ENCODE data around the gene PSME1. TPM values are rescaled to one million over a fixed set of nuclear protein-coding genes. Genes with fewer than 3 reads are reported as not detected.

Gene PSME1
- total RNA-seq, 1 donor: 218 TPM

GRCh38 chr14:24145219-24145618 lies 9.2 kb downstream of the PSME1 start:
- no peaks in the 10 kb centered on the region for H3K27me3 ChIP-seq (ENCODE audit: insufficient read depth, low read length)
- peaks cover 55% of the 10 kb centered on the region for H3K4me1 ChIP-seq (ENCODE audit: insufficient read depth, low read length)
- peak overlapping the region; percentile 94 for H3K4me3 ChIP-seq (ENCODE audit: low read length)
- H3K9me3 ChIP-seq (ENCODE audit: low read depth, low read length): no peaks in the 10 kb centered on the region

GRCh38 chr14:24145690-24146452 lies 9.9 kb downstream of the PSME1 start:
- no peaks in the 10 kb centered on the region for H3K27me3 ChIP-seq (ENCODE audit: insufficient read depth, low read length)
- peaks cover 48% of the 10 kb centered on the region for H3K4me1 ChIP-seq (ENCODE audit: insufficient read depth, low read length)
- peak overlapping the region; percentile 94 for H3K4me3 ChIP-seq (ENCODE audit: low read length)
- no peaks in the 10 kb centered on the region for H3K9me3 ChIP-seq (ENCODE audit: low read depth, low read length)

GRCh38 chr14:24146453-24146977 lies 10.5 kb downstream of the PSME1 start, which contains the start of gene PSME2:
TSS of gene PSME2 (minus strand) at chr14:24146610. CDS start at chr14:24146581, 29 bp downstream.
- no peaks in the 10 kb centered on the region for H3K9me3 ChIP-seq (ENCODE audit: low read depth, low read length)
- peak within 1 kb of the TSS; percentile 94 for H3K4me3 ChIP-seq (ENCODE audit: low read length)
- H3K4me1 ChIP-seq (ENCODE audit: insufficient read depth, low read length): peaks cover 47% of the 10 kb centered on the region
- no peaks in the 10 kb centered on the region for H3K27me3 ChIP-seq (ENCODE audit: insufficient read depth, low read length)

GRCh38 chr14:24146978-24147760 lies 11.2 kb downstream of the PSME1 start, which contains the start of gene RNF31:
TSS of gene RNF31 (plus strand) at chr14:24147498. CDS start at chr14:24147699, 201 bp downstream.
- H3K4me1 ChIP-seq (ENCODE audit: insufficient read depth, low read length): peaks cover 42% of the 10 kb centered on the region
- H3K27me3 ChIP-seq (ENCODE audit: insufficient read depth, low read length): no peaks in the 10 kb centered on the region
- no peaks in the 10 kb centered on the region for H3K9me3 ChIP-seq (ENCODE audit: low read depth, low read length)
- H3K4me3 ChIP-seq (ENCODE audit: low read length): peak within 1 kb of the TSS; percentile 94

- H3K9me3 ChIP-seq (ENCODE audit: low read depth, low read length): no peaks in the 10 kb centered on the region
- peaks cover 40% of the 10 kb centered on the region for H3K4me1 ChIP-seq (ENCODE audit: insufficient read depth, low read length)
These were observed 11.9 kb downstream of the PSME1 start for GRCh38 chr14:24147761-24148428.

GRCh38 chr14:24149302-24149969 lies 13.4 kb downstream of the PSME1 start:
- Histone ChIP-seq H3K4me1 (ENCODE audit: insufficient read depth, low read length) (peaks cover 40% of the 10 kb centered on the region), H3K4me3 (ENCODE audit: low read length) (no peak overlapping the region), H3K9me3 (ENCODE audit: low read depth, low read length) (no peaks in the 10 kb centered on the region), H3K27me3 (ENCODE audit: insufficient read depth, low read length) (no peaks in the 10 kb centered on the region)

More at GRCh38 chr14:24147761-24148428, 11.9 kb downstream of the PSME1 start:
- Histone ChIP-seq H3K4me3 (ENCODE audit: low read length) (peak overlapping the region; percentile 94), H3K27me3 (ENCODE audit: insufficient read depth, low read length) (no peaks in the 10 kb centered on the region)

GRCh38 chr14:24150061-24150460 lies 14.1 kb downstream of the PSME1 start:
- H3K27me3 ChIP-seq (ENCODE audit: insufficient read depth, low read length): no peaks in the 10 kb centered on the region
- H3K4me3 ChIP-seq (ENCODE audit: low read length): no peak overlapping the region
- no peaks in the 10 kb centered on the region for H3K9me3 ChIP-seq (ENCODE audit: low read depth, low read length)
- H3K4me1 ChIP-seq (ENCODE audit: insufficient read depth, low read length): peaks cover 34% of the 10 kb centered on the region

GRCh38 chr14:24150567-24150966 lies 14.6 kb downstream of the PSME1 start:
- Histone ChIP-seq H3K9me3 (ENCODE audit: low read depth, low read length) (no peaks in the 10 kb centered on the region), H3K4me3 (ENCODE audit: low read length) (no peak overlapping the region), H3K4me1 (ENCODE audit: insufficient read depth, low read length) (peaks cover 29% of the 10 kb centered on the region), H3K27me3 (ENCODE audit: insufficient read depth, low read length) (no peaks in the 10 kb centered on the region)

DNA sequence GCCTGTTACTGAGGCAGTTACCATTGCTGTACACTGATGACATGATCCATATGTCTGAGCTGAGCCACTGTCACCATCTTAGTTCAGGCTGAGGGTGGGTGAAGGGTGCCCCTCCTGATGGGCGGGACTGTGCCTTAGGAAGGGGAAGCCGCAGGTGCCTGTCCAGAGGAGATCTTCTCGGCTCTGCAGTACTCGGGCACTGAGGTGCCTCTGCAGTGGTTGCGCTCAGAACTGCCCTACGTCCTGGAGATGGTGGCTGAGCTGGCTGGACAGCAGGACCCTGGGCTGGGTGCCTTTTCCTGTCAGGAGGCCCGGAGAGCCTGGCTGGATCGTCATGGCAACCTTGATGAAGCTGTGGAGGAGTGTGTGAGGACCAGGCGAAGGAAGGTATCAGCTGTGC lies 15.0 kb downstream of the PSME1 start:
- H3K9me3 ChIP-seq (ENCODE audit: low read depth, low read length): no peaks in the 10 kb centered on the region
- H3K27me3 ChIP-seq (ENCODE audit: insufficient read depth, low read length): no peaks in the 10 kb centered on the region
- H3K4me1 ChIP-seq (ENCODE audit: insufficient read depth, low read length): peaks cover 25% of the 10 kb centered on the region

GRCh38 chr14:24151404-24152080 lies 15.5 kb downstream of the PSME1 start:
- Histone ChIP-seq H3K4me1 (ENCODE audit: insufficient read depth, low read length) (peaks cover 23% of the 10 kb centered on the region), H3K27me3 (ENCODE audit: insufficient read depth, low read length) (no peaks in the 10 kb centered on the region), H3K4me3 (ENCODE audit: low read length) (no peak overlapping the region), H3K9me3 (ENCODE audit: low read depth, low read length) (no peaks in the 10 kb centered on the region)

More for the DNA sequence above, 15.0 kb downstream of the PSME1 start:
- H3K4me3 ChIP-seq (ENCODE audit: low read length): no peak overlapping the region

DNA sequence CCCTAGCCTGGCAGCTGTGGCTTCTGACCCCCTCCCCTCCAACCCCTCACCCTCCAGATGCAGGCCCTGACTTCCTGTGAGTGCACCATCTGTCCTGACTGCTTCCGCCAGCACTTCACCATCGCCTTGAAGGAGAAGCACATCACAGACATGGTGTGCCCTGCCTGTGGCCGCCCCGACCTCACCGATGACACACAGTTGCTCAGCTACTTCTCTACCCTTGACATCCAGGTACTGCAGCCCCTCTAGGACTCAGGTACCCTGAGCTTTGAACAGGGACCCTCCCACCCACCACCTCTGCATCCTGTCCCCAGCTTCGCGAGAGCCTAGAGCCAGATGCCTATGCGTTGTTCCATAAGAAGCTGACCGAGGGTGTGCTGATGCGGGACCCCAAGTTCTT lies 19.1 kb downstream of the PSME1 start:
- no peak overlapping the region for H3K4me3 ChIP-seq (ENCODE audit: low read length)
- H3K9me3 ChIP-seq (ENCODE audit: low read depth, low read length): no peaks in the 10 kb centered on the region
- peaks cover 4% of the 10 kb centered on the region for H3K4me1 ChIP-seq (ENCODE audit: insufficient read depth, low read length)
- no peaks in the 10 kb centered on the region for H3K27me3 ChIP-seq (ENCODE audit: insufficient read depth, low read length)

DNA sequence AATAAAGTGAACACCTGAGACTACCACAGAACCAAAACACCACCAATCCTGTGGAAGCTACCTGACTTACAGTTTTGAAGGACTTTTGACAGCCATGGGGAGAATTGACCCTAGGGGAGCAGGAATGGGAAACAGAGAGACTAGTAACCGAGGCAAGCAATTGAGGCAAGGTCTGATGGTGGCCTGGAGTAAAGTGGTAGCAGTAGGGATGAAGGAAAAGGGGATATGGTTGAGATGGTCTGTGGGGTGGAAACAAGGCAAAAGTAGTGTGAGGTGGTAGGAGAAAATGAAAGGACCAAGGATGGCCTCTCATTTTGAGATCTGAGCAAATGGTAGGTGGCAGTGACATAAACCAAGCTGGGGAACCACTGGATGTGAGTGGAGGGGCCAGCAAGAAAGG lies 20.8 kb downstream of the PSME1 start:
- Histone ChIP-seq H3K27me3 (ENCODE audit: insufficient read depth, low read length) (no peaks in the 10 kb centered on the region), H3K4me1 (ENCODE audit: insufficient read depth, low read length) (peaks cover 12% of the 10 kb centered on the region), H3K4me3 (ENCODE audit: low read length) (no peak overlapping the region), H3K9me3 (ENCODE audit: low read depth, low read length) (no peaks in the 10 kb centered on the region)

GRCh38 chr14:24157331-24157730 lies 21.3 kb downstream of the PSME1 start:
- Histone ChIP-seq H3K4me3 (ENCODE audit: low read length) (no peak overlapping the region), H3K27me3 (ENCODE audit: insufficient read depth, low read length) (no peaks in the 10 kb centered on the region), H3K9me3 (ENCODE audit: low read depth, low read length) (no peaks in the 10 kb centered on the region), H3K4me1 (ENCODE audit: insufficient read depth, low read length) (peaks cover 17% of the 10 kb centered on the region)

Data from mononuclear cell (primary cell).